Left renal pelvis (tissue), 4 donors: ENCODE data around the gene SFXN2. TPM values are rescaled to one million over a fixed set of nuclear protein-coding genes. Genes with fewer than 3 reads are reported as not detected.
"Not testable (repeated sequence)": the region's sequence is repeated elsewhere in the genome, so short reads cannot be mapped to it uniquely, and the experiment has no call there.

Experiments
- DNase-seq, 4 donors: peaks; one replicate each; pipeline ENCODE4 v3.0.0-alpha.2; 2013; ENCODE audit warnings: low read depth in 4 of 4, low spot score in 3 of 4
- polyA plus RNA-seq, 4 donors: library from polyadenylated mRNA; unstranded; fragments of 120-200 nt; gene quantifications; one replicate each; pipeline ENCODE4 v1.2.1, GENCODE V29; 2013; ENCODE audit not compliant: insufficient read length in 4 of 4

Gene SFXN2
- polyA plus RNA-seq, 4 donors: 8.3 to 63.1 (median 50.1) TPM

- DNase-seq: no peak
Measured at GRCh38 chr10:102744374-102745051, 30.1 kb downstream of the SFXN2 start.

DNA sequence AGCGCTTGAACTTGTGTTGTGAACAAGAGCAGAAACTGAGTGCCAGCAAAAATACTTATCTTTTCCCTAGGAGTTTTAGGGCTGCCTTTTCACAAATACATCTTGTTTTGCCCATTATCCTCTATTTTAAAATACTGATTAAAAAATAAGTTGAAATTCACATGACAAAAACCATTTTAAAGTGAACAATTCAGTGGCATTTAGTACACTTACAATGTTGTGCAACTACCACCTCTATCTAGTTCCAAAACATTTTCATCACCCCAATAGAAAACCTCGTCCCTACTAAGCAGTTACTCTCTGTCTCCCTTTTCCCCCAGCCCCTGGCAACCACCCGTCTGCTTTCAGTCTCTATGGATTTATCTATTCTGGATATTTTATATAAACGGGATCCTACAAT lies 30.7 kb downstream of the SFXN2 start:
- no peak for DNase-seq

DNA sequence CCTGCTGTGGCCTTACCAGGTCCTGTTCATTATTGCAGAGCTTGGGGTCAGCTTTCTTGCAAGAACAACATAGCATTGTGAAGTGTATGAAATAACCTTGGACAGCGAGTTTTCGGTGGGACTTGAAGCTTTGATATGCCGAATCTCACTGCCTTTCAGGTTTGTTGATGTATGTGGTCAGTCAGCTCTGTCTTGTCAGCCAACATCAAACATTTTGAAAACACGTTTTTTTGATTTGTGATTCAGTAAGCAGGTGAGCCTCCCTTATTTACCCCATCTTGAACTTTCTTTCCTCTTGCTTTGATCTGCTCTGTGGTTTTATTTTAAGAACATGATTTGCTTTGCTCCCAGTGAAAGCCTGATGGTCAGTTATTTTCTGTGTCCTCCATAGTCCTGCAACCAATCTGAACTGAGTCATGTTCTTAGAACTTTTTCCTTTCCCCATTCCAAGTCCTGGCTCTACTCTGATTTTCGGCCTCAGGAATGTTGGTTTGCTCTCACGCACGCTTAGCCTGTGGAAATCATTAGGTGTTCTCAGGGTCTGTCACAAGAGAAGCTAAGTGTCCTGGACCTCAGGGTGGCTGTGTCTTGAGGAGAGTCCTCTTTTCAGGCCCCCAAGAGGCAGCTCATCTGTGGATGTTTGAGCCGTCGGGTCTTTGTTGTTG lies 38.0 kb downstream of the SFXN2 start:
- no peak for DNase-seq

DNA sequence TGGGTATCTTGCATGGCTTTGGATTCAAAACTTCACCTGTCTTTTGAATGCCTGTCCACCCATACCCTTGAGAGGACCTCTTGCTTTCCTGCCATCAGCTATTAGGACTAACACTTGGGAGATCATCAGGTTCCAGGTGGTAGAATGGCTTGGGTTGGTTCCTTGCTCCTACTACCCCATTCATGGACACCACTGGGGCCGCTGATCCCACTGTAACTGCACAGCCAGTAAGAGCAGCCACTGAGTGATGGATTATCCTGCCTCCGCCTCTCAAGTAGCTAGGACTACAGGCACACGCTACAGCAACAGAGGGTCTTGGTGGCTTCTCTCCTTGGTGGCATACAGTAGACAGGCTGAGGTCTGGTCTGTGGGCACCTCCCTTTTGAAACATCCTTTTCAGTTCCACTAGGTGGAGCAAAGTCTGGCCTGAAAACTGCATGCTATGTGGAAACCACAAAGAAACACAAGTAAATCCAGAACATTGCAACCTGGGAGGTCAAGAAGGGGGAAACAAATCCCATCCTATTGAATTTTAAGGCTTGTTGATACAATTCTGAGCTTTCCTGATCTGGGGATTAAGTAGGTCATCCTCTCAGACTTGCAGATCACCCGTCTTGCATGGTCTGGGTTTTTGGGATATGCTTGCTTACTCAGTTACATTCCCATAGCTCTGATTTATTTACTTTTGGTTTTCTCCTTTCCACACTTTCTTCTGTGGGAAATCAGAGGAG lies 38.7 kb downstream of the SFXN2 start:
- no peak for DNase-seq

DNA sequence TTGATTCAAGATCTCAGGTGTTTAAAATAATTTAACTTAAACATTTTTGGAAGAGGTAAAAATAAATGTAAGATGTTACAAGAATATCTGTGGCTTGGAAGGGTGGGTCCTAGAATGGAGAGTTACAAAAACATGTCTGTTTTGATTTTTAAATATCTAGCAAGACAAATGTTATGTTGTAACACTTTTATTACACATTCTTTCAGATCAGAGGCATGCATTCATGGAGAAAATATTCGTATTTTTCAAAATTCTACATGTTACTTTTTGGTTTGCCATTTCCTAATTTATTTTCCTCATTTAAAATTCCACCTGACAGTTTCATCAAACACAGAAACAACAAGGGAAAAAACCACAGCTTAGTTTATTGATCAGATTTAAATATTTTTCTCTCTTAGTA lies 39.3 kb downstream of the SFXN2 start:
- DNase-seq: no peak

GRCh38 chr10:102757323-102757722 lies 42.9 kb downstream of the SFXN2 start:
- no peak for DNase-seq

DNA sequence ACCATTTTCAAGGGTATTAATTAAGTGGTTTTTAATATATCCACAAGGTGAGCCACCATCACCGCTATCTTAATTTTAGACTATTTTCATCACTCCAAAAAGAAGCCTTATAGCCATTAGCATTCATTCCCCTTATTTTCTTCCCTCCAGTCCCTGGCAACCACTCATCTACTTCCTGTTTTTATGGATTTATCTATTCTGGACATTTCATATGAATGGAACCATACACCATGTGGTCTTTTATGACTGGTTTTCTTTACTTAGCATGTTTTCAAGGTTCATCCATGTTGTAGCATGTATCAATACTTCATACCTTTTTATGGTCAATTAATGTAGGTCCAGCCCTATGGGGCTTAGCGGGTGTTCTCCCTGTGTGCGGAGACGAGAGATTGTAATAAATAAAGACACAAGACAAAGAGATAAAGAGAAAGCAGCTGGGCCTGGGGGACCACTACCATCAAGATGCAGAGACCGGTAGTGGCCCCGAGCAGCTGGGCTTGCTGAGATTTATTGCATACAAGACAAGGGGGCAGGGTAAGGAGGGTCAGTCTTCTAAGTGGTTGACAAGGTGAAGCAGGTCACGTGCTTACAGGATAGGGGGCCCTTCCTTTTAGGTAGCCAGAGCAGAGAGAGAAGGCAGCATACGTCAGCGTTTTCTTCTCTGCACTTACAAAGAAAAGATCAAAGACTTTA lies 44.0 kb downstream of the SFXN2 start:
- DNase-seq: peak in 1 of 4 donors; percentile 51

GRCh38 chr10:102758933-102759262 lies 44.5 kb downstream of the SFXN2 start:
- DNase-seq: not testable (repeated sequence)

GRCh38 chr10:102759497-102760210 lies 45.2 kb downstream of the SFXN2 start:
- DNase-seq: no peak

DNA sequence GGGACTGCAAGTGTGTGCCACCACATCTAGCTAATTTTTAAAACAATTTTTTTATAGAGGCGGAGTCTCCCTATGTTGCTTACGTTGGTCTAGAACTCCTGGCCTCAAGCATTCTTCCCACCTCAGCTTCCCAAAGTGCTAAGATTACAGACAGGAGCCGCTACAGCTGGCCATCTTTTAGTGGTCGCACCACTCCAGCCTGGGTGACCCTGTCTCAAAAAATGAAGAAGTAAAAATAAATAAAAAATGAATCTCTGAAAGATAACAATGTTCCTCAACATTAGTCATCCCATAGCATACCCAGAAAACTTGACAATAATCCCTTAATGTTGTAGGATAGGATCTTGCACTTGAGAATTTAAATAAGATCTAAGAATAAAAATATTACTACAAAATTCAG lies 47.5 kb downstream of the SFXN2 start:
- no peak for DNase-seq

DNA sequence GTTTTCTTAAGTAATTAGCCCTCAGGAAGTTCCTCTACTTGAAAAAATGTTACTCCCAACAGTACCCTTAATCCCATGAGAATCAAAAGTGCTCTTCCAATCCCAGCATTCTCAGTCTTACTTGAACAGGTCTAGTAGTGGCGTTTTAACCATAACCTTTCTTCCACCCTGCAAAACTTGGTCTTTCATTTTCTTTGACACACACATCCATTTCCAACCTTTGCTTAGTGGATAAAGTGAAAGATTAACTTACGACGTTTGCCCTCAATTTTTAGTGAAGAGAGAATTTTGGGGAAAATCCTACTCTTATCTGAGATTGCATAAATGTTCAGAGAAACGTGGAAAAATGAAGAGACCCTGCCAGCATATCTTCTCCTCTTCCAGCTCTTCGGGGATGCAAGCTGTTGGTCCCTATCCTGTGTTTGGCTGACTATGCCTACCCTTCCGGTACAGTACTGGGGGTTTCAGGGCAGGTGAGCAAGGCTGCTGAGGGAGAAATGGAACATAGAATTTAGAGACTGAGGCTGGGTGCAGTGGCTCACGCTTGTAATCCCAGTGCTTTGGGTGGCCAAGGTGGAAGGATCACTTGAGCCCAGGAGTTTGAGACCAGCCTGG lies 48.1 kb downstream of the SFXN2 start:
- no peak for DNase-seq

- no peak for DNase-seq
Measured at GRCh38 chr10:102763037-102763607, 48.7 kb downstream of the SFXN2 start.

- DNase-seq: no peak
Measured at GRCh38 chr10:102764470-102765161, 50.2 kb downstream of the SFXN2 start.

DNA sequence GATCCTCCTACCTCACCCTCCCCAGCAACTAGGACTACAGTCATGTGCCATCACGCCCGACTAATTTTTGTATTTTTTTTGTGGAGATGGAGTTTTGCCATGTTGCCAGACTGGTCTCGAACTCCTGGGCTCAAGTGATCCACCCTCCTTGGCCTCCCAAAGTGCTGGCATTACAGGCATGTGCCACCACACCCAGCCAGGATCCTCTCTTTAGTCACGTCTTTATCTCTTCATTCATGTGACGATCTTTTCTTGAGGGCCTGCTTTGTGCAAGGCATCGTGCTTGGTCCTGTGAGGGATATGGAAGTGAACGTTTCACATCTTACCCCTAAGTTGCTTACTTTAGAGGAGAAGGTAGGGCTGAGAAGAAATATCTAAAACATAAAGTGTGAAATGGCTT lies 50.9 kb downstream of the SFXN2 start:
- DNase-seq: no peak

DNA sequence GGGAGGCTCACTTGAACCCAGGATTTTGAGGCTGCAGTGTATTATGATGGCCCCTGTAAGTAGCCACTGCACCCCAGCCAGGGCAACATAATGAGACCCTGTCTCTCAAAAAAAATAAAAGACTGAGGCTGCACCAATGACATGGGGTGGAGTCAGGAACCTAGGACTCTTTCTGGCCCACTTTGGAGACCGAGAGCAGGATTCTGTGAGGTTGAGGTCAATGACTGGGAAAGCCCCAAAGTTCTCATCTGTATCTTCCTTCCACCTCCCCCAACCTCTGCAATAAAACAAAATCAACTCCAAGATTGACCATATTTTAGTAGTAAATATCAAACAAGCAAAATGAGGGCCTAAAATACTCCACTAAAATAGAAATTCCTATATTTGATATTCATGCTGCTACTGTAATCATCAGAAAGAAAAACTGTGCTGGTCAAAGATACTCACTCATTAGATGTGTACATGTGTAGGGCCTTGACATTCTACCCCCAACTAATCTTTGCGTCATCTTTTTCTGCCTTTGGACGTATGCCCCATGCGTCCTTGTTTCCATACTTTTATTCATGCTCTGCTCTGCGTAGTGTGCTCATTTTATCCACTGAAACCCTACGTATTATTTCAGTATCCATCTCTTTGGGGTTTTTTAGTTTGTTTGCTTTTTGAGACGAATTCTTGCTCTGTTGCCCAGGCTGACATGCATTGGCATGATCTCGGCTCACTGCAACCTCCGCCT lies 53.2 kb downstream of the SFXN2 start:
- no peak for DNase-seq

- DNase-seq: no peak
Measured at GRCh38 chr10:102769375-102770107, 55.1 kb downstream of the SFXN2 start.

GRCh38 chr10:102770108-102770482 lies 55.7 kb downstream of the SFXN2 start:
- no peak for DNase-seq

DNA sequence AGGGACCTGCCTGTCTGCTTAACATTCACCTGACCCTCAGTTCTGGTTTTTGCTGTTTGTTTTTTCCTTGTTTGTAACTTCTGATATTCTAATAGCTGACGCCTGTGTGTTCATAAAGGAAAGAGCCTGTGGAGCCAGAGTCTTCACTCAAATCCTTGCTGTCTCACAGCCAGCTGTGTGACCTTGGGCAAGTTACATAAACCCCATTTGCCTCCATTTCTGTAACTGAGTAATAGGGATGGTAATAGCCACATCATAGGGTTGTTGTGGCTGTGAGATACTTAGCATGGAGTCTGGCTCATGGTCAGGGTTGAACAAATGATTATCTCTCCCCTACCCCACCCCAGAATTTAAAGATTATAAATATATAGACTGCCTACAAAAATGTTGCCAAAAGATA lies 56.4 kb downstream of the SFXN2 start:
- DNase-seq: no peak
